GM23248 (cell line): Measurements from ENCODE around the gene KCNMA1. TPM values are rescaled to one million over a fixed set of nuclear protein-coding genes. Genes with fewer than 3 reads are reported as not detected.

Experiments
- DNase-seq: peaks from one replicate; pipeline ENCODE4 v3.0.0-alpha.2; 2015
- H2AFZ ChIP-seq: fragments of 200-600 bp; sonication (generic); 2 replicates; pipeline ENCODE4 v1.6.1; 2016; ENCODE audit warnings: antibody characterized with exemption
- H3F3A ChIP-seq: fragments of 200-600 bp; sonication (generic); 2 replicates; pipeline ENCODE4 v1.6.1; 2016; ENCODE audit warnings: mild to moderate bottlenecking, antibody characterized with exemption, mixed run types; ENCODE audit not compliant: insufficient read depth
- H3K27ac ChIP-seq: fragments of 200-600 bp; sonication (generic); 2 replicates; pipeline ENCODE4 v1.5.1; 2016; ENCODE audit warnings: mild to moderate bottlenecking
- H3K27me3 ChIP-seq: fragments of 200-600 bp; sonication (generic); replicated peaks from 2 replicates; pipeline ENCODE4 v1.6.1; 2016; ENCODE audit warnings: mild to moderate bottlenecking; ENCODE audit not compliant: insufficient read depth
- H3K36me3 ChIP-seq: fragments of 200-600 bp; sonication (generic); 2 replicates; pipeline ENCODE4 v1.6.1; 2016; ENCODE audit warnings: low read depth, mild to moderate bottlenecking
- H3K4me1 ChIP-seq: fragments of 200-600 bp; sonication (generic); 2 replicates; pipeline ENCODE4 v1.6.1; 2016; ENCODE audit warnings: mild to moderate bottlenecking; ENCODE audit not compliant: insufficient read depth
- H3K4me2 ChIP-seq: fragments of 200-600 bp; sonication (generic); one replicate; pipeline ENCODE4 v1.6.1; 2016; ENCODE audit warnings: mild to moderate bottlenecking; ENCODE audit not compliant: unreplicated experiment
- H3K4me3 ChIP-seq: fragments of 200-600 bp; sonication (generic); 2 replicates; pipeline ENCODE4 v1.5.1; 2016; ENCODE audit warnings: mild to moderate bottlenecking
- H3K79me2 ChIP-seq: fragments of 200-600 bp; sonication (generic); 2 replicates; pipeline ENCODE4 v1.6.1; 2016; ENCODE audit warnings: mild to moderate bottlenecking; ENCODE audit not compliant: insufficient read depth
- H3K9ac ChIP-seq: fragments of 200-600 bp; sonication (generic); 2 replicates; pipeline ENCODE4 v1.6.1; 2016; ENCODE audit warnings: mild to moderate bottlenecking
- H3K9me2 ChIP-seq: fragments of 200-600 bp; sonication (generic); 2 replicates; pipeline ENCODE4 v1.6.1; 2016; ENCODE audit warnings: mixed run types, mild to moderate bottlenecking, moderate library complexity; ENCODE audit not compliant: insufficient read depth
- H3K9me3 ChIP-seq: fragments of 200-600 bp; sonication (generic); one replicate; pipeline ENCODE4 v1.6.1; 2017; ENCODE audit warnings: low read depth
- H4K20me1 ChIP-seq: fragments of 200-600 bp; sonication (generic); 2 replicates; pipeline ENCODE4 v1.6.0; 2016; ENCODE audit not compliant: insufficient read depth
- EZH2 ChIP-seq: fragments of 200-600 bp; sonication (generic); IDR thresholded peaks from 2 replicates; pipeline ENCODE4 v1.6.1; 2018; ENCODE audit warnings: antibody characterized with exemption, mild to moderate bottlenecking; ENCODE audit not compliant: insufficient read depth, poor library complexity, severe bottlenecking
- EZH2phosphoT487 ChIP-seq: fragments of 200-600 bp; sonication (generic); IDR thresholded peaks from 2 replicates; pipeline ENCODE4 v1.6.1; 2018; ENCODE audit warnings: antibody characterized with exemption, moderate library complexity, mild to moderate bottlenecking, low read depth; ENCODE audit not compliant: insufficient read depth
- WGBS, 2 experiments: methylation state at CpG; one replicate each; pipeline ENCODE4 v1.1.6; 2015 to 2017; ENCODE audit warnings: low lambda C conversion rate in 2 of 2, low coverage in 1 of 2; ENCODE audit errors: missing lambda C conversion rate in 2 of 2; 5-methylcytosine and 5-hydroxymethylcytosine counted together
- in situ Hi-C: fragments of 300-500 bp; cut with MboI; formaldehyde crosslinking; loops from 2 replicates; pipeline ENCODE4 v1.15.0; 2020
- polyA plus RNA-seq: library from polyadenylated mRNA; unstranded; fragments of >200 nt; fragmentation: Nextera tagmentation; extraction: Ambion mirVana; gene quantifications from 2 replicates; pipeline ENCODE4 v1.2.1, GENCODE V29; 2016
- total RNA-seq: library from RNA; depleted of rRNA; stranded (reverse); fragments of >200 nt; shearing (Covaris generic); gene quantifications from 2 replicates; pipeline ENCODE4 v1.2.3, GENCODE V29; 2014

The KCNMA1 gene
- total and polyA plus RNA-seq, 2 experiments from 2014 or later: 14.2 to 25.1 TPM

- Histone ChIP-seq H2AFZ (no peak overlapping the region), H3K4me2 (no peak overlapping the region), H3K4me1 (peaks cover 12% of the 10 kb centered on the region), H3K27me3 (no peaks in the 10 kb centered on the region), H3K36me3 (no peaks in the 10 kb centered on the region), H3F3A (no peaks in the 10 kb centered on the region), H3K9ac (no peak overlapping the region), H3K27ac (no peak overlapping the region), H3K9me3 (no peaks in the 10 kb centered on the region), H3K9me2 (no peaks in the 10 kb centered on the region), H3K4me3 (no peak overlapping the region), H3K79me2 (peaks cover 6% of the 10 kb centered on the region), H4K20me1 (no peaks in the 10 kb centered on the region)
- in situ Hi-C loops: no loop called here
- WGBS, 2 experiments: 82 to 86% methylated on average over 1 of the region's 1 CpG
- no peak for TF ChIP-seq EZH2
- TF ChIP-seq EZH2phosphoT487: no peak
- no peak for DNase-seq
These were observed 77.1 kb downstream of the KCNMA1 start for GRCh38 chr10:77560471-77560870.

- no peak overlapping the region for H2AFZ ChIP-seq
- H3K27ac ChIP-seq: no peak overlapping the region
- no peaks in the 10 kb centered on the region for H3F3A ChIP-seq
- no peaks in the 10 kb centered on the region for H3K36me3 ChIP-seq
- DNase-seq: no peak
- no peak overlapping the region for H3K4me2 ChIP-seq
- peaks cover 6% of the 10 kb centered on the region for H3K79me2 ChIP-seq
- H3K4me3 ChIP-seq: no peak overlapping the region
- H3K9ac ChIP-seq: no peak overlapping the region
- H4K20me1 ChIP-seq: no peaks in the 10 kb centered on the region
- H3K9me2 ChIP-seq: no peaks in the 10 kb centered on the region
- TF ChIP-seq EZH2phosphoT487 (no peak), EZH2 (no peak)
- H3K4me1 ChIP-seq: peaks cover 8% of the 10 kb centered on the region
- H3K27me3 ChIP-seq: no peaks in the 10 kb centered on the region
- no peaks in the 10 kb centered on the region for H3K9me3 ChIP-seq
- in situ Hi-C loops: no loop called here
- 81 to 83% methylated on average over 3 of the region's 3 CpGs for WGBS, 2 experiments
These were observed 77.6 kb downstream of the KCNMA1 start for GRCh38 chr10:77560052-77560451.

- Histone ChIP-seq H4K20me1 (no peaks in the 10 kb centered on the region), H3K36me3 (no peaks in the 10 kb centered on the region), H3K4me3 (no peak overlapping the region), H3K4me2 (no peak overlapping the region), H3F3A (no peaks in the 10 kb centered on the region), H3K27ac (no peak overlapping the region), H3K27me3 (no peaks in the 10 kb centered on the region), H3K9me2 (no peaks in the 10 kb centered on the region), H3K4me1 (no peaks in the 10 kb centered on the region), H2AFZ (no peak overlapping the region), H3K9me3 (no peaks in the 10 kb centered on the region), H3K9ac (no peak overlapping the region), H3K79me2 (no peaks in the 10 kb centered on the region; the same call in 1 of the 2 replicates)
- TF ChIP-seq EZH2phosphoT487: no peak
- no peak for TF ChIP-seq EZH2
- WGBS, 2 experiments: 90 to 96% methylated on average over 1 of the region's 1 CpG
- no peak for DNase-seq
- in situ Hi-C loops: no loop called here
These were observed 80.5 kb downstream of the KCNMA1 start for GRCh38 chr10:77556990-77557601.

- H3K27ac ChIP-seq: no peak overlapping the region
- no peaks in the 10 kb centered on the region for H3K9me2 ChIP-seq
- no peak overlapping the region for H3K4me2 ChIP-seq
- H3K9ac ChIP-seq: no peak overlapping the region
- 91 to 96% methylated on average over 4 of the region's 4 CpGs for WGBS, 2 experiments
- no peak overlapping the region for H3K4me3 ChIP-seq
- no peaks in the 10 kb centered on the region for H3K9me3 ChIP-seq
- no peak for DNase-seq
- no peaks in the 10 kb centered on the region for H3K4me1 ChIP-seq
- H4K20me1 ChIP-seq: no peaks in the 10 kb centered on the region
- no peaks in the 10 kb centered on the region for H3K27me3 ChIP-seq
- no peak for TF ChIP-seq EZH2
- no peak for TF ChIP-seq EZH2phosphoT487
- H2AFZ ChIP-seq: no peak overlapping the region
- no peaks in the 10 kb centered on the region for H3K36me3 ChIP-seq
- H3F3A ChIP-seq: no peaks in the 10 kb centered on the region
- no peaks in the 10 kb centered on the region for H3K79me2 ChIP-seq
- in situ Hi-C loops: no loop called here
These were observed 81.9 kb downstream of the KCNMA1 start for GRCh38 chr10:77555591-77556212.
